NCI-H526 treated with DMSO at 0.1 percent for 48 hours (cell line): ENCODE measurements around the gene EPHA6.
A peak's percentile ranks its signal among the peaks of the same experiment; 100 is the strongest.

Experiments used
- DNase-seq: peaks from one replicate; lab custom pipeline; 2025; lab: John Stamatoyannopoulos, UW

EPHA6 gene

DNA sequence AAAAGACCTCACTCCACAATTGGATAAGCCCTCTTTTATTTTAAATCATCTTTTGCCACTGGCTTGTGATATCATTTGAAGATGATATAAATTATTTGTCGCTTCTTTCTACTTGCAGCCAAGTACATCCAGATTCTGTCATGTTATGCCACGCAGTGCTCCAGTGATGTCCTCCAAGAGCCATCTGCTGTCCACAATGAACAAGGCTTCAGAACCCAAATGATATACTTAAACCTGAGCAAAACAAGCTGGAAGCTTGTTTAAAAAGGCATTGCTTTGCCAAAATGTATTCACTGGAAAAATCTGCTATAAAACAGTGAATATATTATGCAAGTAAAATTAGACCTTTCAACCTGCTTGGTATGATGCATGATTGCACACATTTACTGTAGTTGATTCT is 891.4 kb downstream of the EPHA6 start:
- DNase-seq = no peak

DNA sequence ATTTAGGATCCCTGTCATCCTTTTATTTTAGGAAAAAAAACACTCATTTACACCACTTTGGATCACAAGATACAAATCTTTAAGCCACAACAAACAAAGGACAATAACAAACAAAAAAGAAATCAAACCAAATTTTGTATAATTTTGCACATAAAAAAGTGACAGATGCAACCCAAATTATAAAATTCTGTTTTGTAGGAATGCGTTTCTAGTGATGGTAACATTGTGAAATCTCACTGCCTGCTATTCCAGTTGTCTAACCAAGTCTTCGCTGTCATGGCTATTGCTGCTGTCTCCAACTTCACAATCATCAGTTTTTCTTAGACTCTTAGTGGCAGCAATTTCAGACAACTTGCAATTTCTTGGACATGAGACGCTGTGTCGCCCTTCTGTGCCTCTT is 891.8 kb downstream of the EPHA6 start:
- no peak for DNase-seq

- DNase-seq = no peak
Measured at GRCh38 chr3:97711654-97712053, 897.3 kb downstream of the EPHA6 start.

DNA sequence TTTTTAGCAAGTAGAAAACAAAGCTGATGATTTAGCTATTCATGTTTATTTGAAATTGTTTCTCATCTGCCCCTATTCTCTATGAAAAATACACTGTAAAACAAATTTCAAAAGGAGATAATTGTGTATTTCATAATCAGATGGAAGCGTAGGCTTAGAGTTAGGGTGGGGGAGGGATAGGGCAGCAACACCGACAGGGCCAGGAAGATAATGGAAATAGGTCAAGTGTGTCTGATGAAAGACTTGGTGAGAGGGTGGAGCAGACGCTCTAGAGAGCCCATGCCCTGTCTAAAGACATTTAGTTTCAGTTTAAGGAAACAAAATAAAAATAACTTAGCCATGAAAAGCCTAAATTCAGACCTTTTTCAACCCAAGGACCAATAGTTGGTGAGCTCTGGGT is 898.5 kb downstream of the EPHA6 start:
- no peak for DNase-seq

GRCh38 chr3:97713634-97714033 is 899.2 kb downstream of the EPHA6 start:
- no peak for DNase-seq

DNA sequence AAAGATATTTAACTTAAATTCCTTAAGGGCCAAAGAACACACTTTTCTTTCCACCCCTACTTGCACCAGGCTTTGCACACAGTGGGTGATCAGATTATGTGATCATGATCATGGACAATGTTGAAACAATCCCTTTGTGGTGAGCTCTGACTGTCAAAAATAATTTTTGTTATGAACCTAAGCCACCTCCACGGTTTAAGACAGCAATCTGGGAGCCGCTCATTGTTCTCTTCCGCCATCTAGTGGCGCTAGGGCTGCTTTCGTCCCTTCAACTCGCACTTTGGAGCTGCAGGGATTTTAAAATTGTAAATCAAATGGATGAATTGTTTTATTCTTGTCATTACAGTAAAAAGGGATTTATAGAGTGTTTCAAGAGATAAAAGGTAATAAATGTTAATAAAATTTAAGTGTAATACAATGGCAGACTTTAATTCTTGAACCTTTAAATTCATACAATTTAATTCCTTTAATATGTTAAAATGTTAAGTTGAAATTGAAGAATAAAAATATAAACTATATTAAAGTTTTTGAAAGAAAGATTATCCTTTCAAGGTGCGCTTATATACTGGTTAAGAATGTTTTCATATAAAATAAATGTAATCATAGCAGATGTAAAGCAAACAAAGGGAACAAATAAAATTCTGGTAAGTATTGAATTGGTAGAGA is 904.9 kb downstream of the EPHA6 start:
- peak; percentile 37 for DNase-seq

- no peak for DNase-seq
Measured at GRCh38 chr3:97720417-97720816, 906.0 kb downstream of the EPHA6 start.

GRCh38 chr3:97721446-97721845 is 907.1 kb downstream of the EPHA6 start:
- no peak for DNase-seq

GRCh38 chr3:97736928-97737327 is 922.5 kb downstream of the EPHA6 start:
- DNase-seq = no peak

GRCh38 chr3:97738761-97739160 is 924.4 kb downstream of the EPHA6 start:
- no peak for DNase-seq

GRCh38 chr3:97742036-97742435 is 927.6 kb downstream of the EPHA6 start:
- no peak for DNase-seq

- DNase-seq = no peak
Measured at GRCh38 chr3:97744289-97744688, 929.9 kb downstream of the EPHA6 start.

- no peak for DNase-seq
Measured at GRCh38 chr3:97763586-97764406, 949.4 kb downstream of the EPHA6 start.

GRCh38 chr3:97764407-97765238 is 950.2 kb downstream of the EPHA6 start, which contains the start of gene ARL6:
Gene ARL6, plus strand, starts transcription at chr3:97764758. Its CDS starts 3,350 bp downstream, at chr3:97768108.
- DNase-seq = peak; percentile 85

GRCh38 chr3:97765336-97765735 is 950.9 kb downstream of the EPHA6 start:
- DNase-seq = peak; percentile 14

- DNase-seq = no peak
Measured at GRCh38 chr3:97772926-97773325, 958.5 kb downstream of the EPHA6 start.

DNA sequence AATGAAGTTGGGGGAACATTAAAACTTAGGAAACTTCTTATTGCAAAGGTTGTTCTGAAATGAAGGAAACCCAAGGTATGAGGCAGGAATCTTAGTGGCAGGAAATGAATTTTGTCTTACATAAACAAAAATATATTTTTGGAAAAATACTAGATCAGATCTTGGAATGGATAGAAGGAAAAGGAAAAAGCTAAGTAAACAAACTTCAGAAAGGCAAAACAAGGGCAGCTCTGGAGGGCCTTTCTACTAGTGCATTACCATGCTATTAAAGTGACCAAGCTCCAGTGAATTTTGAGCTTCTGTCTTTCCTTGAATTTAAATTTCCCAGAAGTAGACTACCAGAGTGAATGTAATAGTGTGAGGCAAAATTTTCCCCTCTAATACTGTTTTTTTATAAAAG is 963.8 kb downstream of the EPHA6 start:
- DNase-seq = no peak

- DNase-seq = peak; percentile 18
Measured at GRCh38 chr3:97793420-97794019, 979.1 kb downstream of the EPHA6 start.

DNA sequence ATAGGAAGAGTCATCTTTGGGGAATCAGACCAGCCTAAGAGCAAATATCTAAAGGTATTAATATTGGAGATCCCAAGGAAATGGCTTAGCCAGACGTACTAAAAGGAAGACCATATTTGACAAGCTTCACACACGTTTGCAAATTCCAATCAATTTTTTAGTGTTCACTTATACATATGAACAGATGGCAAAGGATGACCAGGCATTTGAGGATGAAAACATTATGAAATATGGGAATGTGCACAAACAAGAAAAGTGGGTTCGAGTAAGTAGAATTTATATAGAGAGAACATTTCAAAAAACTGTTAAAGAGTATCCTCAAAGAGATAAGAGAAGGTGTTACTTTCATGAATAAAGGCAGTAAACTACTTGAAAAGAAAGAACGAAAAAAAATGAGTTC is 981.6 kb downstream of the EPHA6 start:
- DNase-seq = no peak
